Activated CD4-positive, alpha-beta T cell treated with anti-CD3 and anti-CD28 coated beads, Interleukin-2, amount 10 ng/mL, durations not matched to agents 24 days and 14 days (primary cell): Measurements from ENCODE around the gene DACT3. TPM values are rescaled to one million over a fixed set of nuclear protein-coding genes. Genes with fewer than 3 reads are reported as not detected.

ENCODE experiments used
- DNase-seq: peaks from one replicate; pipeline ENCODE4 v3.0.0; 2022
- H3K27ac Mint-ChIP-seq: one replicate; pipeline ENCODE4 v1.8.0; 2022; ENCODE audit warnings: mild to moderate bottlenecking, mixed read lengths
- H3K27me3 Mint-ChIP-seq: one replicate; pipeline ENCODE4 v1.8.0; 2022; ENCODE audit warnings: mixed read lengths
- H3K36me3 Mint-ChIP-seq: one replicate; pipeline ENCODE4 v1.8.0; 2022; ENCODE audit warnings: low read depth, mild to moderate bottlenecking, mixed read lengths
- H3K4me1 Mint-ChIP-seq: one replicate; pipeline ENCODE4 v1.8.0; 2021; ENCODE audit warnings: mixed read lengths
- H3K4me3 Mint-ChIP-seq: one replicate; pipeline ENCODE4 v1.8.0; 2022; ENCODE audit warnings: mild to moderate bottlenecking, moderate library complexity, mixed read lengths
- H3K9me3 Mint-ChIP-seq: one replicate; pipeline ENCODE4 v1.8.0; 2021; ENCODE audit warnings: mixed read lengths
- intact Hi-C: fragments of 100-400 bp; cut with micrococcal nuclease; formaldehyde crosslinking; loops from one replicate; pipeline ENCODE4 v1.15.1; 2023
- total RNA-seq: library from RNA; stranded (reverse); gene quantifications from 2 replicates; pipeline ENCODE4 v1.2.3, GENCODE V29; 2022

Gene DACT3
- total RNA-seq, 1 donor from 2014 or later = 3.2 TPM

DNA sequence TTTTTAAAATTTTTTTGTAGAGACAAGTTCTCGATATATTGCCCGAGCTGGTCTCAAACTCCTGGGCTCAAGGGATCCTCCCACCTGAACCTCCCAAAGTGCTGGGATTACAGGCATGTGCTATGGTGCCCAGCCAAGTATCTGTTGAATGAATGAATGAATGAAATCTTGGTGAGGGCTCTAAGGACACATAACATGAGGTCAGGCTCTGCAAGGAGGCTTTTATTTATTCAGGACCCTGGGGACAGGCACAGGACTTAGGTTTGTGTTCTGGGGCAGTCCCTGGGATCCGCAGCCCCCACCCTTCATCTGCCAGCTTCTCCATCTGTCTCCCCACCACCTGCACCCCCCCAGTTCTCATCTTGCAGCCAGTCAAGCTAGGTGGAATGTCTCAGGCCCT is 40.7 kb downstream of the DACT3 start:
- no peaks in the 10 kb centered on the region for H3K27me3 Mint-ChIP-seq
- peak overlapping the region; percentile 98 for H3K27ac Mint-ChIP-seq
- intact Hi-C loops = loop anchor here (1.0 kb wide), 1 partner anchor 8 kb away; no protein-coding TSS in a partner anchor
- H3K4me3 Mint-ChIP-seq = peak overlapping the region; percentile 95
- H3K9me3 Mint-ChIP-seq = no peaks in the 10 kb centered on the region
- peaks cover 65% of the 10 kb centered on the region for H3K36me3 Mint-ChIP-seq
- DNase-seq = no peak
- H3K4me1 Mint-ChIP-seq = peaks cover 60% of the 10 kb centered on the region

DNA sequence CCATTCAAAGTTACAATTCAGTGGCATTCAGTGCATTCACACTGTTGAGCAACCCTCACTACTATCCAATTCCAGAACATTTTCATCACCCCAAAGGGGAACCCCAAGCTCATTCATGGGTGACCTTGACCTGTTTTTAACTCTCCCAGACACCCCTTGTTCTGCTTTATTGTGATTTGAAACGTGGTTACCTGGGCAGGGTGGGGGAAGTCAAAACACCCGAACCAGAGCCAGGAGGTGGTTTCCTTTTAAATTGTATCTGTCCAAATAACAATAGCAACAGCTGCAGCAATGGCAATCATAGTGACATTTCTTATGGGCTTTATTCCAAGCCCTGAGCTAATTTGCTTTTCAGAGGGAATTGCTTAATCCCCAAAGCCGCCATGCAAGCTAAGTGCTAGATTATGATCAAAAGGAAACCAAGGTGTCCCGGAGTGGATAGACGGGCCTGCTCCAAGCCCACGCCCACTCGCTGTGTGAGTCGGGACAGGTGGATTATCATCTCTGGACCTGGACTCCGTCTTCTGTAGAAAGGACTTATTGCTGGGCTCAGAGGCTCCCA is 42.2 kb downstream of the DACT3 start:
- Mint-ChIP-seq H3K4me1 (peaks cover 58% of the 10 kb centered on the region), H3K9me3 (no peaks in the 10 kb centered on the region), H3K4me3 (peak overlapping the region; percentile 95), H3K27me3 (no peaks in the 10 kb centered on the region), H3K27ac (peak overlapping the region; percentile 98), H3K36me3 (peaks cover 54% of the 10 kb centered on the region)
- intact Hi-C loops = no loop called here
- DNase-seq = peak; percentile 84

- peak overlapping the region; percentile 98 for H3K27ac Mint-ChIP-seq
- H3K36me3 Mint-ChIP-seq = peaks cover 49% of the 10 kb centered on the region
- intact Hi-C loops = loop anchor here (2.0 kb wide), 2 partner anchors 15 to 169 kb away; no protein-coding TSS in a partner anchor
- H3K4me3 Mint-ChIP-seq = peak overlapping the region; percentile 81
- H3K4me1 Mint-ChIP-seq = peaks cover 59% of the 10 kb centered on the region
- H3K27me3 Mint-ChIP-seq = no peaks in the 10 kb centered on the region
- H3K9me3 Mint-ChIP-seq = no peaks in the 10 kb centered on the region
- DNase-seq = peak; percentile 77
Measured at GRCh38 chr19:46617601-46618000, 43.4 kb downstream of the DACT3 start.

DNA sequence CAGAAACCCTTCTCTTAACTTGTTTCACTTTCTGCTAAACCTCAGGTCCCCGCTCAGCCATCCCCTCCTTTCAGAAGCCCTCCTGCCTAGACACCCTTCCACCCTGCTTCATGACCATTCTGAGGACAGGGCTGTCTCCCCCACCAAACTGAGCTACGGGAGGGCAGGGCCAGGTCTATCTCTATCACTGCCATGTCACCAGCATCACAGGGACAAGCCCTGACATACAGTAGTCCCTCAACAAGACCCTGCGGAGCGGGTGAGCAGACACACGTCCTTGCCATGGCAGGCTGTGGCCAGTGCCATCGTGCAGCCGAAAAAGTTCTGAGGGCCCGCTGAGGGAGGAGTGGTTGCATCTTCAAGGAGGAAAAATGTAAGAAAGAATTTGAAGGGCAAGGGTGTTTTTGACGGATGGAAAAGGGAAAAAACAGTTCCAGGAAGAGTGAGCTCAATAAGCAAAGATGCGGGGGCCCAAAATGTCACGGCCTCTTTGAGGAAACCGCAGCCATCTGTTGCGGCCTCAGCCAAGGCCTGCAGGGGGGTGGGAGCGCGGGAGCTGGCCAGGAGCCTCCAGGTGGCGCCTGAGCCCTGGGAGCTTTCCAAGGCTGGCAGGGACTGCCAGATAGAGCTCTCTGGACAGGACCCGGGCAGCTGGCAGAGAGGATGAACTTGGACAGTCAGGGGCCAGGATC is 44.2 kb downstream of the DACT3 start:
- H3K4me3 Mint-ChIP-seq = peak overlapping the region; percentile 81
- no peaks in the 10 kb centered on the region for H3K9me3 Mint-ChIP-seq
- H3K36me3 Mint-ChIP-seq = peaks cover 41% of the 10 kb centered on the region
- no peaks in the 10 kb centered on the region for H3K27me3 Mint-ChIP-seq
- DNase-seq = peak; percentile 86
- intact Hi-C loops = loop anchor here (2.0 kb wide), 2 partner anchors 14 to 170 kb away; no protein-coding TSS in a partner anchor
- H3K4me1 Mint-ChIP-seq = peaks cover 59% of the 10 kb centered on the region
- peak overlapping the region; percentile 98 for H3K27ac Mint-ChIP-seq

GRCh38 chr19:46615966-46616365 is 45.0 kb downstream of the DACT3 start:
- no peak for DNase-seq
- intact Hi-C loops = loop anchor here (2.0 kb wide), 2 partner anchors 13 to 171 kb away; no protein-coding TSS in a partner anchor
- no peaks in the 10 kb centered on the region for H3K9me3 Mint-ChIP-seq
- H3K27me3 Mint-ChIP-seq = no peaks in the 10 kb centered on the region
- H3K4me3 Mint-ChIP-seq = peak overlapping the region; percentile 54
- peaks cover 62% of the 10 kb centered on the region for H3K4me1 Mint-ChIP-seq
- peak overlapping the region; percentile 98 for H3K27ac Mint-ChIP-seq
- peaks cover 40% of the 10 kb centered on the region for H3K36me3 Mint-ChIP-seq

- Mint-ChIP-seq H3K27me3 (no peaks in the 10 kb centered on the region), H3K4me3 (peak overlapping the region; percentile 53), H3K27ac (peak overlapping the region; percentile 71), H3K9me3 (no peaks in the 10 kb centered on the region), H3K36me3 (peaks cover 39% of the 10 kb centered on the region), H3K4me1 (peaks cover 58% of the 10 kb centered on the region)
- intact Hi-C loops = loop anchor here (1.0 to 5.0 kb wide), 2 partner anchors 48 to 103 kb away; partner anchors contain the start of gene PRKD2
- DNase-seq = peak; percentile 95
Measured at GRCh38 chr19:46614114-46614722, 46.8 kb downstream of the DACT3 start.

- Mint-ChIP-seq H3K4me3 (no peak overlapping the region), H3K9me3 (no peaks in the 10 kb centered on the region), H3K36me3 (peaks cover 39% of the 10 kb centered on the region), H3K27me3 (no peaks in the 10 kb centered on the region), H3K27ac (peak overlapping the region; percentile 71), H3K4me1 (peaks cover 53% of the 10 kb centered on the region)
- DNase-seq = no peak
- intact Hi-C loops = loop anchor here (5.0 kb wide), 1 partner anchor 104 kb away; the partner anchor contains the start of gene PRKD2
Measured at GRCh38 chr19:46613525-46613924, 47.5 kb downstream of the DACT3 start.

- Mint-ChIP-seq H3K4me1 (peaks cover 48% of the 10 kb centered on the region), H3K27me3 (no peaks in the 10 kb centered on the region), H3K4me3 (peak overlapping the region; percentile 66), H3K27ac (peak overlapping the region; percentile 89), H3K36me3 (peaks cover 51% of the 10 kb centered on the region), H3K9me3 (no peaks in the 10 kb centered on the region)
- peak; percentile 73 for DNase-seq
- intact Hi-C loops = loop anchor here (1.0 to 5.0 kb wide), 3 partner anchors 8 to 106 kb away; partner anchors contain the start of gene PRKD2
Measured at GRCh38 chr19:46611776-46612175, 49.2 kb downstream of the DACT3 start.

GRCh38 chr19:46610851-46611770 is 49.9 kb downstream of the DACT3 start:
- intact Hi-C loops = loop anchor here (1.0 to 5.0 kb wide), 2 partner anchors 8 to 106 kb away; partner anchors contain the start of gene PRKD2
- H3K4me1 Mint-ChIP-seq = peaks cover 48% of the 10 kb centered on the region
- peaks cover 53% of the 10 kb centered on the region for H3K36me3 Mint-ChIP-seq
- H3K27me3 Mint-ChIP-seq = no peaks in the 10 kb centered on the region
- peak; percentile 87 for DNase-seq
- no peaks in the 10 kb centered on the region for H3K9me3 Mint-ChIP-seq
- H3K4me3 Mint-ChIP-seq = peak overlapping the region; percentile 66
- peak overlapping the region; percentile 89 for H3K27ac Mint-ChIP-seq

GRCh38 chr19:46610413-46610775 is 50.6 kb downstream of the DACT3 start:
- peak overlapping the region; percentile 66 for H3K4me3 Mint-ChIP-seq
- peaks cover 44% of the 10 kb centered on the region for H3K4me1 Mint-ChIP-seq
- H3K27ac Mint-ChIP-seq = peak overlapping the region; percentile 89
- intact Hi-C loops = loop anchor here (5.0 kb wide), 1 partner anchor 107 kb away; the partner anchor contains the start of gene PRKD2
- DNase-seq = no peak
- peaks cover 57% of the 10 kb centered on the region for H3K36me3 Mint-ChIP-seq
- H3K9me3 Mint-ChIP-seq = no peaks in the 10 kb centered on the region
- H3K27me3 Mint-ChIP-seq = no peaks in the 10 kb centered on the region

DNA sequence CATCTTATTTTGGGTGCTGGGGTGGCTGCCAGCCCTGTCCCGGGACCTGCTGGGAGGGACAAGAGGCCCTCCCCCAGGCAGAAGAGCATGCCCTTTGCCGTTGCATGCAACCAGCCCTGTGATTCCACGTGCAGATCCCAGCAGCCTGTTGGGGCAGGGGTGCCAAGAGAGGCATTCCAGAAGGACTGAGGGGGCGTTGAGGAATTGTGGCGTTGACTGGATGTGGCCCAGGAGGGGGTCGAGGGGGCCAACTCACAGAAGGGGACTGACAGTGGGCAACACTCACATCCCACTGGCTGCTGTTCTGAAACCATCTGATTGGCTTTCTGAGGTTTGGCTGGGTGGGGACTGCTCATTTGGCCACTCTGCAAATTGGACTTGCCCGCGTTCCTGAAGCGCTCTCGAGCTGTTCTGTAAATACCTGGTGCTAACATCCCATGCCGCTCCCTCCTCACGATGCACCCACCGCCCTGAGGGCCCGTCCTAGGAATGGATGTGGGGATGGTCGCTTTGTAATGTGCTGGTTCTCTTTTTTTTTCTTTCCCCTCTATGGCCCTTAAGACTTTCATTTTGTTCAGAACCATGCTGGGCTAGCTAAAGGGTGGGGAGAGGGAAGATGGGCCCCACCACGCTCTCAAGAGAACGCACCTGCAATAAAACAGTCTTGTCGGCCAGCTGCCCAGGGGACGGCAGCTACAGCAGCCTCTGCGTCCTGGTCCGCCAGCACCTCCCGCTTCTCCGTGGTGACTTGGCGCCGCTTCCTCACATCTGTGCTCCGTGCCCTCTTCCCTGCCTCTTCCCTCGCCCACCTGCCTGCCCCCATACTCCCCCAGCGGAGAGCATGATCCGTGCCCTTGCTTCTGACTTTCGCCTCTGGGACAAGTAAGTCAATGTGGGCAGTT is 51.2 kb downstream of the DACT3 start:
- intact Hi-C loops = loop anchor here (5.0 kb wide), 1 partner anchor 108 kb away; the partner anchor contains the start of gene PRKD2
- H3K4me1 Mint-ChIP-seq = peaks cover 44% of the 10 kb centered on the region
- H3K4me3 Mint-ChIP-seq = no peak overlapping the region
- no peak overlapping the region for H3K27ac Mint-ChIP-seq
- H3K9me3 Mint-ChIP-seq = no peaks in the 10 kb centered on the region
- peaks cover 57% of the 10 kb centered on the region for H3K36me3 Mint-ChIP-seq
- H3K27me3 Mint-ChIP-seq = no peaks in the 10 kb centered on the region
- DNase-seq = no peak

GRCh38 chr19:46608581-46609345 is 52.2 kb downstream of the DACT3 start:
- no peak for DNase-seq
- Mint-ChIP-seq H3K9me3 (no peaks in the 10 kb centered on the region), H3K36me3 (peaks cover 55% of the 10 kb centered on the region), H3K27me3 (no peaks in the 10 kb centered on the region), H3K4me1 (peaks cover 37% of the 10 kb centered on the region), H3K4me3 (no peak overlapping the region), H3K27ac (no peak overlapping the region)
- intact Hi-C loops = no loop called here
